Neural progenitor cell (in vitro differentiated cells): ENCODE results near the gene NGFR.

ENCODE experiments used
- CTCF ChIP-seq: fragments of 200-600 bp; sonication (generic); IDR thresholded peaks from 2 replicates; pipeline ENCODE4 v1.5.1; 2017; ENCODE audit warnings: antibody characterized with exemption, mild to moderate bottlenecking
- EZH2 ChIP-seq: fragments of 200-600 bp; sonication (generic); IDR thresholded peaks from 2 replicates; pipeline ENCODE4 v1.6.1; 2017; ENCODE audit warnings: antibody characterized with exemption, mild to moderate bottlenecking, moderate library complexity
- EZH2phosphoT487 ChIP-seq: fragments of 200-600 bp; sonication (generic); IDR thresholded peaks from 2 replicates; pipeline ENCODE4 v1.6.1; 2017; ENCODE audit warnings: antibody characterized with exemption

GRCh38 chr17:49521088-49521450 is 26.0 kb downstream of the NGFR start:
- TF ChIP-seq CTCF (no peak), EZH2 (no peak), EZH2phosphoT487 (no peak)
